GM19238 (cell line): ENCODE results near the gene POU4F3.
"Not testable (repeated sequence)": the region's sequence is repeated elsewhere in the genome, so short reads cannot be mapped to it uniquely, and the experiment has no call there.

Source experiments
- DNase-seq: peaks from one replicate; pipeline ENCODE4 v3.0.0; 2011; ENCODE audit warnings: low spot score; ENCODE audit not compliant: insufficient read length

The POU4F3 gene

GRCh38 chr5:146338774-146339714 is at the start of gene POU4F3:
Gene POU4F3 (plus strand): TSS chr5:146338839. CDS start chr5:146339113, 274 bp downstream.
- no peak for DNase-seq

GRCh38 chr5:146290318-146290717 is 48.3 kb upstream of the POU4F3 start:
- DNase-seq = no peak

GRCh38 chr5:146291421-146292074 is 47.1 kb upstream of the POU4F3 start:
- peak; percentile 8 for DNase-seq

GRCh38 chr5:146296245-146296644 is 42.4 kb upstream of the POU4F3 start:
- DNase-seq = no peak

- not testable (repeated sequence) for DNase-seq
These were observed 39.7 kb upstream of the POU4F3 start for GRCh38 chr5:146298920-146299319.

- no peak for DNase-seq
These were observed 37.0 kb upstream of the POU4F3 start for GRCh38 chr5:146301626-146302025.

GRCh38 chr5:146302406-146302805 is 36.2 kb upstream of the POU4F3 start:
- DNase-seq = no peak

GRCh38 chr5:146306838-146307237 is 31.8 kb upstream of the POU4F3 start:
- no peak for DNase-seq

GRCh38 chr5:146307796-146308195 is 30.8 kb upstream of the POU4F3 start:
- no peak for DNase-seq

GRCh38 chr5:146310540-146310939 is 28.1 kb upstream of the POU4F3 start:
- no peak for DNase-seq

GRCh38 chr5:146311278-146311677 is 27.4 kb upstream of the POU4F3 start:
- no peak for DNase-seq

GRCh38 chr5:146313027-146313426 is 25.6 kb upstream of the POU4F3 start:
- DNase-seq = no peak

- no peak for DNase-seq
These were observed 17.1 kb upstream of the POU4F3 start for GRCh38 chr5:146321571-146321970.

GRCh38 chr5:146327257-146327870 is 11.3 kb upstream of the POU4F3 start:
- no peak for DNase-seq

- no peak for DNase-seq
These were observed 10.7 kb upstream of the POU4F3 start for GRCh38 chr5:146327989-146328388.

GRCh38 chr5:146329697-146330096 is 8.9 kb upstream of the POU4F3 start:
- no peak for DNase-seq

- DNase-seq = no peak
These were observed 7.2 kb upstream of the POU4F3 start for GRCh38 chr5:146331423-146331822.

- DNase-seq = no peak
These were observed 4.5 kb upstream of the POU4F3 start for GRCh38 chr5:146334074-146334533.

GRCh38 chr5:146336197-146336596 is 2.4 kb upstream of the POU4F3 start:
- no peak for DNase-seq

- DNase-seq = no peak
These were observed 1.3 kb upstream of the POU4F3 start for GRCh38 chr5:146337264-146337904.

- DNase-seq = no peak
These were observed 711 bp upstream of the POU4F3 start for GRCh38 chr5:146337928-146338327.
